Measurements from ENCODE around the gene LHX4.
"Not testable (repeated sequence)": the region's sequence is repeated elsewhere in the genome, so short reads cannot be mapped to it uniquely, and the experiment has no call there.

The LHX4 gene

DNA sequence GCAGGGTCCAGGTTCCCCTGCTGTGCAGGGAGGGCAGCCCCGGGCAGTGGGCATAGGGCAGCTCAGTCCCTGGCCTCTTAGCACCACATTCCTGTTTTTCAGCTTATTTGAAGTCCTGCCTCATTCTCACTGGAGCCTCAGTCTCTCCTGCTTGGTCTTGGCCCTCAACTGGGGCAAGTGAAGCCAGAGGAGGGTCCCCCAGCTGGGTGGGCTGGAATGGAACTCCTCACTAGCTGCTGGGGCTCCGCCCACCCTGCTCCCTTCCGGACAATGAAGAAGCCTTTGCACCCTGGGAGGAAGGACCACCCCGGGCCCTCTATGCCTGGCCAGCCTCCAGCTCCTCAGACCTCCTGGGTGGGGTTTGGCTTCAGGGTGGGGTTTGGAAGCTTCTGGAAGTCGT lies 32.8 kb upstream of the LHX4 start:
- DNase-seq (ENCODE audit: low spot score), result no peak

DNA sequence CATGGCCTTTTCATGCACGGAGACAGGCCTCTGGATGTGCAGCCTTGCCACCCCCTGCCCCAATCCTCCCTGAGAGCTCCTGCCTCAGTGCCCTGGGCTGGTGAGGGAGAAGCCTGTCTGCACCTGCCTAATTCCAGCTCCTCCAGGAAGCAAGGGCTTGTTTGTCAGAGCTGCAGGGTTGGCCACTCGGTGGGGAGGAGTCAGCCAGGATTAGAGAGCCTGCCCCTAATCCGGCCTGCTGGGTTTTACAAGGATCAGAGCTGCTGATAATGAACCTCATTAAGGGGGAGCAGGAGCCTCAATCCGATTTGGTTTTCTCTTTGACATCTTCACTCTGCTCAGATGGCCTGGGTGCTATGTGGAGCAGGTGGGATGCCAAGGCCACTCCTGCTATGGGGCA lies 31.9 kb upstream of the LHX4 start:
- DNase-seq (ENCODE audit: low spot score), result no peak

DNA sequence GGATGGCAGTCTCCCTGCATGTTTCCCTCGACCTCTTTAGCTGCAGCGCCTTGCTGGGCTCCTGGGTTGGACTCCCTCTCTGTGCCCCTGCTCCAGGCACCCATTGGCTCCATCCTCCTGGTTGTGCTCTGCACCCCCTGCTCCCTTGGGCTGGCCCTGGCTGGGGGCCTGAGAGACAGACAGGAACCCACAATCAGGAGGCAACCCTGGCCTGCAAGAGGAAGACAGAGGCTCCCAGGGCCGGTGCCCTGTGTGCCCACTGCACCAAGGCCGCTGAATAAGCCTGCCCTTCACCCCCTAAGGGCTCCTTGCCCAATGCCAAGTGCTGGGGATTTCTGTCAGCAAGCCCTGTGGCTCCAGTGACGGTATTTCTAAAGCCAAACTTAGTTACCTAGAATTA lies 31.5 kb upstream of the LHX4 start:
- no peak for DNase-seq (ENCODE audit: low spot score)

DNA sequence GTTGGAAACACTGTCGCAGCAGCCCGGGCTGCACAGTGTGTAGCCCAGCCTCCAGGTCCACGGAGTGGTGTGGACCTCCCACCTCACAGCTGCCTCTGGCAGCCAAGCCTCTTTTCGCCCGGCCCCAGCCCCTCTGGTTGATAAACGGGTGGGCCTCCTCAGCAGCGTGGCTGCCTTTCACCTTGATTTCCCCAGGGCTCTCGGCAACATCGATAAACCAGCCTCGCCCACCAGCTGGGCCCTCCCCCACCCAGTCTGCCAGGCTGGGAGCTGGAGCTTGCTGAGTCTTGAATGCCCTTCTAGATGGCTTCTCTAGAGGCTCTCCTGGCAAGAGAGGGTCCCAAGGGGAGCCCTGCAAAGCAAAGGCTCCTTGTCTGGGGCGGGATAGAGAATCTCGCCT lies 31.0 kb upstream of the LHX4 start:
- no peak for DNase-seq (ENCODE audit: low spot score)

DNA sequence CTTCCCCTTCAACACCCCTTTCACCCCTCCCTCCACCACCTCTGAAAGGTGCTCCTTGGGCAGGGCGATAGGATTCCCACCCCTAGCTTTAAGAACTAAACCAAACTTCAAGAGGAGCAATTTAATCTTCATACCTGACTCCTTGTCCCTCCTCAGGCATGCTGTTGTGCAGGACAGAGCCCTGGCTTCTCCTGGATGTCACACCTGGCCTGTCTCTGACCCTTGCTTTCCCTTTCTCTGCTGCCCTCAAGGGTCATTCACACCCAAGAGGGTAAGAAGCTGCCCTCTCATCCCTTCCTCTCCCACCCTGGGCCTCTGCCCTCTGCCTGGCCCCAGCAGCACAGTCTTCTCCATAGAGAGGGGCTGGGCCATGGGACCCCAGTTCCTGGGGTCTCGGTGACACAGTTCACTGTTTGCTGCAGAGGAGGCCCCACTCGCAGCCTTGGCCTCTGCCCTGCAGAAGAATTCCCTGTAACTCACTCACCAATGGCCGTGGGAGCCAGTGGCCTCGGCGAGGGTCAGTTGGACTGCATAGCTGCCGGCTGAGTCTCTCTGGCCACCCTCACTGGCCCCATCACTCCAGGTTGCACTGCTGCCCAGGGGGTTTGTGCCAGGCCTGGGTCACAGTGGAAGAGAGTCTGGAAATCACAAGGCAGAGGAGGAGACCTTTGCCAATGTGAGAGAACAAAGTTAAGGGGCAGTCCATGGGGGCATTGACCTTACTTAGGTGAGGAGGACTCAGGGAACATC lies 28.4 kb upstream of the LHX4 start:
- no peak for DNase-seq (ENCODE audit: low spot score)

DNA sequence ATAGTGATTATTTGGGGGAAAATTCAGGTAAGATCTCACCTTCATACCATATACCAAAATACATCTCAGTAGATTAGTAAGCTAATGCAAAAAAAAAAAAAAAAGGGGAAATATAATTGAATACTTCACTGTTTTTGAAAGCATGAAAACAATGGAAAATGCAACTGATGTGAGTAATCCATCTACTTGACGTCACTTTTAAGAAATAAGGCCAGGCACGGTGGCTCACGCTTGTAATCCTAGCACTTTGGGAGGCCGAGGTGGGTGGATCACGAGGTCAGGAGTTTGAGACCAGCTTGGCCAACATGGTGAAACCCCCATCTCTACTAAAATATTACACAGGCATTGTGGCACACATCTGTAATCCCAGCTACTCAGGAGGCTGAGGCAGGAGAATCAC lies 27.5 kb upstream of the LHX4 start:
- DNase-seq (ENCODE audit: low spot score), result not testable (repeated sequence)

DNA sequence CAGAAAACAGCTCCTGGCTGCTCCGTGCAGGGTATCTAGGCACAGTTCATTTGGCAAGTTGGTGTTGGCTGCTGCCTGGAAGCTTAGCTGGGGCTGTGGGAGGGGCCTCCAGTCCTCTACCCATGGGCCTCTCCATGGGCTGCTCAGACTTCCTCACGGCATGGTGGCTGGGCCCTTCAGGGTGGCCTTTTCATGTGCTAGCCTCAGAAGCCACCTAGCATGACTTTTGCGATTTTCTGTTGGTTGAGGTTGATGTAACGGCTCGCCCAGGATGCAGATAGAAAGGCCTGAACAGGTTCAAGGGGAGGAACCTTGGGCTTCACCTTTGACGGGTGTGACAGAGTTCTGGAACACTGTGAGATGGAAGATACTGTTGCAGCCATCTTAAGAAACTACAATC lies 25.8 kb upstream of the LHX4 start:
- no peak for DNase-seq (ENCODE audit: low spot score)

DNA sequence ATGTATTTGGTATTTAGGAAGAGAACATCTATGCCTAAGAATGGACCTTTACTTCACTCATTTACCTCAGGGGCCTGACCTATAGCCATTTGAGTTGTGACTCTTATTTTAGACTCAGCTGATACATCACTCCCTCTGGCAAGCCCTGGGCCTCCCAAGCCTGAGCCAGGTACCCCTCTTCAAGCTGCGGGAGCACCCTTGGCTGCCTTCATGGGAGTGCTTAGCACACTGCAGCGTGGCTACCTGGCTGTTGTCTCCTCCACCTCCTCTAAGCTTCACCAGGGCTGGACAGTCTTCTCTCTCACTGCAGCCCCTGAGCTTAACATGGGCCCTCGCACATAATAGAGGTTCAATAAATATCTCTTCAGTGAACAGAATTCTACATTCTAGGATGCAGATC lies 23.5 kb upstream of the LHX4 start:
- DNase-seq (ENCODE audit: low spot score), result no peak

DNA sequence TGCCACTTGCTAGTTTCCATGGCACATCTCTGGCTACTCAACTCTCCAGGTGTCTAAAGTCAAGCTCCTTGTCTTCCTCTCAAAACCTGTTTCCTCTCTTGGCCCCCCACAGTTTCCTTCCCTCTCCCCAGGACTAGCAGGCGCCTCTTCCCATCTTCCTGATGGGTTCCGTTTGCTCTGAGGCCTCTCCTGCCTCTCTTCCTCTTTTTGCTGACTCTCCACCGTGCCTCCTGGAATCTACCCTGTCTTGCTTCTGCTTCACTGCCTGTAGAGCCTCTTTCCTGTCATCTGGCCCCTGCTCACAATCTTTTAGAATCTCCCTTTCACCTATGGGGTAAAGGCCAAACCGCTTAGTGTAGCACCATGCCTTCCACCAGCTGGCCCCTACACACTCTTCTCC lies 21.8 kb upstream of the LHX4 start:
- DNase-seq (ENCODE audit: low spot score), result no peak

DNA sequence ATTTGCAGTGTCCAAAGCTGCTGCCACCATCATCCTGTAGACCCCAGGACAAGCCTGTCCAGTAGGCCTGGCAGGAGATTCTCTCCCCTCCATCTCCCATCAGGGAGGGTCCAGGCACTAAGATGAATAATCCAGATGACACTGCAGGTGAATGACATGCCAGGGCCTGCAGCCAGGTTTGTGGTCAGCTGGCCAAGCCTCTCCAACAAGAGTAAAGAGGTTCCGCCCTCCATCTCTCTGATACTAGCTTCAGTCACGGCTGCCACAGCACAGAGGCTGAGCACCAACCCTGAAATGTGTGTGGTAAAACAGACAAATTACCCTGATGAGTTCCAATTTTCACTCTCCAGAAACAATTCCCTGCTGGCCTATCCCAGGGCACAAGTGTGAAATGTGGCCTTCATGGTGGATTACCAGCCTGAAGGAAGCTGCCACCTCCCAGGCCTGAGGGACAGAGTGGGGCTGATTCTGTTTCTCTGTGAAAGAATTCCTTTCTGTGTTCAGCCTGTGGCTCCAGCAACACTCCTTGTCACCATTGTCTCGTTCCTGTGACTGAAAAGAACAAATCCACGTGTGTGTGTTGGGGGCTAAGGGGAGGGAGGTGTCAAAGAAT lies 19.9 kb upstream of the LHX4 start:
- no peak for DNase-seq (ENCODE audit: low spot score)

DNA sequence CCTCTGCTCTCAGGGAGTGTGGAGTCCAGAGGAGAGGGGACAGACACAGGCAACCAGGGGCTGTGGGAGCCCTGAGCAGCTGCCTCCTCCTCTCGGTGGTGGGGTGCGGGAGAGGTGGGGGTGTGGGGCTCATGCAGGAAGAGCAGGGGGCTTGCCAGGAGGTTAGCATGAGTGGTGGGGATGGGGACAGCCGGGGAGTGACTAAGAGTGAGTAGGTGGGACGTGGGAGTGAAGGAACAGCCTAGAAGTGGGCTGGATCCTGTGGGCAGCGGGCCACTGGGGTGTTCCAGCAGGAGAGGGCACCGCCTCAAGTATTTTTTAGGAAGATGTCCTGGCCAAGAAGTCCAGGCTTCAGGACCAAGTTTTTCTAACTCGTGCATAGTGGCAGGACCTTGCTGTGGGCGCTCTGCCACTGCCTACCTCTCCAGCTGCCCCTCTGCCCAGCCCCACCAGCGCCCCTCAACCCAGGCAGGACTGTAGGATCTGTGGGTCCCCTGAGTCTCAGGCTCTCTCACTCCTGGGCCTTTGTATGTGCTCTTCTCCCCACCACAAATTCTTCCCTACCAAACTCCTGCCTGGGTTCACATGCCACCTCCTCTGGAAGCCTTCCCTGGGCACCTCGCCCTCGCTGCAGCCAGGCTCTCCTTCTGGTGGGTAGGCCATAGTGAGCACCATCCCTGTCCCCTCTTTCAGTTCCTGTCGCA lies 18.8 kb upstream of the LHX4 start:
- DNase-seq (ENCODE audit: low spot score), result no peak

DNA sequence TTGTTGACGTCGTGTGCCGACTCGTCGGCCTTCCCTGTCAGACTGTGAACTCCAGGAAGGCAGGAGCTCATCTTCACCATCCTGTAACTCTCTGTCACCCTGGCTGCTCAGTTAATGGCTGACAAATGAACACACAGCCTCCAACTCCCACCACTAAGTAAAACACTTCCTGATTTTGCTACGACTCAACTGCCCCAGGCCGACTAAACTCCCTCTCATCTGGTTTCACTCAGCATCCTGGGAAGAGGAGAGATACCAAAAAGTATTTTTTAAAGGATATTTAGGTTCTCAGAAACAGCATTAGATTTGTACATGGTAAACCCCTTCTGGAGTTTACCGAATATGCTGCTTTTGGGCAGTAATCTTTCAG lies 18.2 kb upstream of the LHX4 start:
- DNase-seq (ENCODE audit: low spot score), result no peak

DNA sequence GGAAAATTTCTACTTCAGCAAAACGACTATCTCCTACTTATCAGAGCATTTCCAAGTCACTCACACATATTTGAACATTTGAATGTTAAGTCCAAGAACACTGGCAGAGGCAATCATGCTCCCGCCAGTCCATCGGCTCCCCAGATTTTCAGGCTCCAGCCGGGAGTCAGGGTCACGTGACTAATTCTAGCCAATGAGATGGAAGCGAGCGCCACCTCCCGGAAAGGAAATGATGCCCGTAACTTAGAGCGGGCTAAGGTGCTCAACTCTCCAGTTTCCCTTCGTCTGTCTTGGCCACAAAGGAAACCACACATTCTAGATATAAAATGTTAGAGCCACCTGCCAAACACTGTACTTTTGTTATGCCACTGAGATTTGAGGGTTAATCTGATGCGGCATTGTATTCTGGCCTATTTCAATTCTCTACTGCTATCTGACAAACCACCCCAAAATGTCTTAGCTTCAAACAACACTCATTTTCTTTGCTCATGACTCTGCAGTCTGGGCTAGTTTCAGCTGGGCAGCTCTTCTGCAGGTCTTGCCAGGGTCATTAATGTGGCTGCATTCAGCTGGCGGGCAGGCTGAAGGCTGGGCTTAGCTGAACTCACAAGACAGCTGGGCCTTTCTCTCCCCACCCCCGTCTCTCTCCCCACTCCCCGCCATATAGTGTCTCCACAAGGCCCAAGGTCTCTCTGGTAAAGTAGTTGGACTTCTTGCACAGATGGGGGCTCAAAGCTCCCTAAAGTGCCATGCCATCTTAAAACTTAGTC lies 16.5 kb upstream of the LHX4 start:
- DNase-seq (ENCODE audit: low spot score), result peak; percentile 47

DNA sequence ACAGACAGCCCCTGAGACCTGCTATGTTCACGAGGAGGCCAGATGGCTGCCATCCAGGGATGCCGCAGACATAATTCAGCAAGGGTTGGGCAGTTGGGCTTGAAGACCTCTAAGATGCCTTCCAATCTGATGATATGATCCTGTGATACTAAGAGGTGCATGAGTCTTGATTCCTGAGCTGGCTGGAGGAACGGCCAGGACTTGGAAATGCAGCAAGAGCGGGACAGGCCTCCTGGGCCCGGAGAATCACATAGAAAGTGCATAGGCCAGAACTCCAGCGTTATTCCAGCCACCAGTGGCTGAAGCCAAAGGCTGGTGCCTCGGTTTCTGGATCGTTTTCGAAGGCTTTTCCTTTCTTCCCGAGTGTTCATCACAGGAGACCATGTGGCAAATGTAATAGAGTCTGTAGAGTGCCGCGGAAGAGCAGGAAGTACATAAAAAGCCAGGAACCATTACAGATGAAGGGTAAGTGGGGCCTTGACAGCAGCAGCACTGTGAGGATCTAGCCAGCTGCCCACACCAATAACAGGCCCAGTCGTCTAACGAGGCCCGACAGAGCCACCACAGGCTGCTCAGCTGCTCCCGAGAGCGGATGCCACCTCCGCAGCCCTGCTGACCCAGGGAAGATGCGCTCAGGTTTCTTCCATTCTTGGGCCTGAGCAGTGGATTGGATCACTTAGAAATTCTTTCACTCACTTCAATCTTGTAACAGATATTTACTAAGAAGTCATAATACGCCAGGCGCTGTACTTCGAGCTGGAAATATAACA lies 14.0 kb upstream of the LHX4 start:
- DNase-seq (ENCODE audit: low spot score), result peak; percentile 36

DNA sequence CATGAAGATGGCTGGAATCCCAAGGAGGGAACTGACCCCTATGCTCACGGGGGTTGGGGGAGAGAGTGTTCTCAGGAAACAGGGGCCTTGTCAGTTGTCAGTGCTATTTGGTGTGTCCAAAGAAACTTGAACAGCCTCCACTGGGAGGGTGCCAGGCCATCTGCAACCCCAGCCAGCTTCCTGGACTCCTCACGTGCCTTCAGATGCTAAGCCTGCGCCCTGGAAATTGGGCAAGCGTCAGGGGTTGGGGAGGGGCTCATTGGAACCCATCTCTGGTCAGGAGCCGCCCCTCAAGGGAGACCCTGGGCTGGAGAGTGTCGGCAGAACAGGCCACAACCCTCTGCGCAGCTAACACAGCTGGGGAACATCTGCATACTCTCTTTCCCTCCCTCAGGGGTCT lies 13.1 kb upstream of the LHX4 start:
- peak; percentile 47 for DNase-seq (ENCODE audit: low spot score)

DNA sequence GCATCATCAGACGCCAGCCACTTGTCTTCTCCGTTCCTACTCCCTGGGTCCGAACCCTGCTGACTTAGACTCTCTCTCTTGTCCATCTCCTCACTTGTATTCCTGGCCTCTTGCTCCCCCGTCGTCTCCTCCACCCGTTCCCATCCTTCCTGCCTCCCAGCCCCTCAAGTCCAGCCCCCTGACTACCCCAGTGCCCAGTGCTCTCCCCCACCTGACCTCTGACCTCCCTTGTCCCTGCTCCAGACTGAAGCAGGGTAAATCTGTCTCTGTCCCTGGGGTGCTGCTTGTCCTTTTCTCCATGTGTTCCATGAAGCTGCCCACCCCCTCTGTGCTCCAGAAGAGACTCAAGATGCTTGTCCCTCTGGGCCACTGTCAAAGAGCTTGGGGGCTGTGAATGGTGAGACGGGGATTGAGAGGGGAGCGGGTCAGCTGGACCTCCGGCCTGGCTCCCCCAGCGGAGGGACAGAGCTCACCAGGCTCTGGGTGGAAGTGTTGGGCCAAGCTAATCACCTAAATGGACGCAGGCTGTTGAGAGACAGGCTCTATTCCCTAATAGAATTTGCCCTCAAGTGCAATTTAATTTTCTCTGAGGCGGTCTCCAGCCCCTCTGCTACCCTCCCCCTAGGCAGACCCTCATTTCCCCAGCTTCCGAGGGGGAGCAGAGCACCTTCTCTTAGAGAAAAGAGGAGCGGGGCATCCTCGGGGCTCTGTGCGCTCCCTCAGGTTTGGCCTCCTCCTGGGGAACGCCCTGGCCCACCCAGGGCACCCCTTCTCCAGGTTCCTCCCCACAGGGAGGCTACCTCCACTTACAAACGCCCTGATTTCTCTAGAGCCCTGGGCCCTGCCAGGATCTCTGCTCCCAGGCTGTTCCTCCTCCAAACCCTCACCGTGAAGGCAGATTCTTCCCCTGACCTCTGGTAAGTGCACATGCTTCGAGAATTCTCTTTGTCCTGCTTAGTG lies 11.0 kb upstream of the LHX4 start:
- DNase-seq (ENCODE audit: low spot score), result no peak

DNA sequence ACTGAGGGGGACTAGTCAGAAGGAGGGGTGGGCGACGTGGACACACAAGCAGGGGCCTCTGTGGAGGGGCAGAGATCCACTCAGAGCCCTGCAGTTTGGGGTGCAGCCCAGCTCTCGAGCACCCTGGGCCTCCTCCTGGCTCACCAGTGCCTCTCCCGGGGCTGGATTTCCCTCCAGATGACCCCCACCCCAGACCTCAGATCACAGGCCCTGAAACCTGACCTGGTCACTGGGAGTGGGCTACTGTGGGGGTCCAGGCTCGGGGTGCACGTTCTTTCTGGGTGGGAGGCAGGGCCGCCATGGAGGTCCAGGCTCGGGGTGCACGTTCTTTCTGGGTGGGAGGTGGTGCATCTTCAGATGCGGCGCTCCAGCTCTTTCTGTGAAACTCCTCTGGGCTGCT lies 10.3 kb upstream of the LHX4 start:
- no peak for DNase-seq (ENCODE audit: low spot score)

DNA sequence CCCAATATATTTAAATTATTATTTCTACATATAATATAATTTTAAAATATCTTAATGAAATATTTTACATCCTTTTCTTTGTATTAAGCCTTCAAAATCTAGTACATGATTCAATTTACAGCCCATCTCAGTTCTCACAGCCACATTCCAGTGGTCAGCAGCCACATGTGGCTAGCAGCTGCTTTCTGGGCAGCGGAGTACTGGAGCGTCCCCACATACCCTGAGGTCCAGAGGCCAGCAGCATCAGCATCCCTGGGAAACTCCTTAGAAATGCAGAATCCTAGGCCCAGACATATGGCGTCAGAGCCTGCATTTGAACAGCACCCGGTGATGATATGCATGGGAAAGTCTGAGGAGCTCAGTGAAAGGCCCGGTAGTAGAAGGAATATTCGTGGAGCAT lies 8.6 kb upstream of the LHX4 start:
- DNase-seq (ENCODE audit: low spot score), result no peak

DNA sequence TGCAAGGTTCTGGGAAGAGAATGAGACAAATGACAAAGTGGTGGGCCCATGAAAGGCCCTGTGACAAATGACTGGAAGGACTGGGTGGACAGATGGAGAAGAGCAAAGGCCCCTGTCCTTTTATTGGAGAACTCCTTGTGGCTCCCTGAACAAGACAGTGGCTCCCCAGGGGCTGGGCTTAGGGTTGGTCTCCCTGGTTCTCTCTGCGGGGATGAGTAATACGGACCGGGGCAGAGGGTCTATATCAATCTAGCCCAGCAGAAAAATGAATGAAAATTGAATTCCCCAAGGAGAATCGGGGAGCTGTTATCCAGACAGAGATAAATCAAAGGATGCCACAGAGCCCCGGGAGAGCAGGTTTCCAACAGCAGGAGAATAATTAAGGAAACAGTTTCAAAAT lies 5.2 kb upstream of the LHX4 start:
- no peak for DNase-seq (ENCODE audit: low spot score)

DNA sequence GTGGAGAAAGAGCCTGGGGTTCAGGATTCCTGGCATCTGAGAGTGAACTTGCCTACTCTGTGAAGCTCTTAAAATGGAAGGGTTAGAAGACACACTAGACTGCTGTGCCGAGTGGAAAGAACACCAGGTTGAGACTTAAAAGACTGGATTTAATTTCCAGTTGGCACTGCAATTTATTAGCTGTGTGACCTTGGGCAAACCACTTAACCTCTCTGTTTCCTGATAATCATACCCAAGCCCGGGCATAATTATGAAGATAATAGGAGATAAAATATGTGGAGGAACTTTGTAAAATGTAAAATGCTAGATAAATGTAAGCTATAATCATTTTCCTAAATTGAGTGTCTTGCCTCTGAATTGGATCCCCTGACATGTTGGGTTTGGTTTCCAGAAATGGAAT lies 4.7 kb upstream of the LHX4 start:
- no peak for DNase-seq (ENCODE audit: low spot score)
